H9 (cell line): ENCODE data around the gene LAMC2. TPM values are rescaled to one million over a fixed set of nuclear protein-coding genes. Genes with fewer than 3 reads are reported as not detected.

Experiments
- DNase-seq: peaks from one replicate; pipeline ENCODE4 v3.0.0-alpha.2; 2017
- H2AFZ ChIP-seq: one replicate; pipeline ENCODE4 v1.6.1; 2013; ENCODE audit warnings: mild to moderate bottlenecking, low read length, control low read depth, moderate library complexity
- H2AK5ac ChIP-seq: 2 replicates; pipeline ENCODE4 v1.6.1; 2013; ENCODE audit warnings: low read length, control low read depth, mixed read lengths; ENCODE audit not compliant: insufficient read length
- H2BK120ac ChIP-seq: one replicate; pipeline ENCODE4 v1.6.1; 2013; ENCODE audit warnings: low read depth, mild to moderate bottlenecking, low read length, control low read depth, inconsistent platforms; ENCODE audit not compliant: poor library complexity, severe bottlenecking
- H2BK12ac ChIP-seq: 2 replicates; pipeline ENCODE4 v1.6.1; 2013; ENCODE audit warnings: low read length, control low read depth, mixed read lengths, low read depth; ENCODE audit not compliant: insufficient read length
- H2BK15ac ChIP-seq: 2 replicates; pipeline ENCODE4 v1.6.1; 2013; ENCODE audit warnings: low read depth, low read length, control low read depth
- H2BK20ac ChIP-seq: one replicate; pipeline ENCODE4 v1.6.1; 2013; ENCODE audit warnings: low read depth, mild to moderate bottlenecking, low read length, control low read depth, inconsistent platforms; ENCODE audit not compliant: poor library complexity, severe bottlenecking
- H2BK5ac ChIP-seq: 2 replicates; pipeline ENCODE4 v1.6.1; 2013; ENCODE audit warnings: low read length, control low read depth, mixed read lengths; ENCODE audit not compliant: insufficient read length
- H3K14ac ChIP-seq: 2 replicates; pipeline ENCODE4 v1.6.1; 2013; ENCODE audit warnings: low read length, control low read depth; ENCODE audit not compliant: insufficient read depth
- H3K18ac ChIP-seq: 2 replicates; pipeline ENCODE4 v1.6.1; 2013; ENCODE audit warnings: low read depth, mild to moderate bottlenecking, mixed read lengths, low read length, control low read depth; ENCODE audit not compliant: insufficient read length
- H3K23ac ChIP-seq: 2 replicates; pipeline ENCODE4 v1.6.1; 2013; ENCODE audit warnings: low read length, control low read depth, mixed read lengths, low read depth; ENCODE audit not compliant: insufficient read length
- H3K23me2 ChIP-seq: 2 replicates; pipeline ENCODE4 v1.6.1; 2013; ENCODE audit warnings: low read depth, mild to moderate bottlenecking, mixed read lengths, low read length, control low read depth; ENCODE audit not compliant: insufficient read length, poor library complexity, severe bottlenecking
- H3K27ac ChIP-seq: 2 replicates; pipeline ENCODE4 v1.5.1; 2013; ENCODE audit warnings: low read length, control low read depth, mixed read lengths, low read depth; ENCODE audit not compliant: insufficient read length
- H3K27me3 ChIP-seq: 2 replicates; pipeline ENCODE4 v1.6.1; 2013; ENCODE audit warnings: low read length, control low read depth, inconsistent platforms; ENCODE audit not compliant: insufficient read depth
- H3K4ac ChIP-seq: 2 replicates; pipeline ENCODE4 v1.6.1; 2013; ENCODE audit warnings: low read depth, mild to moderate bottlenecking, control low read depth, inconsistent platforms, low read length, moderate library complexity
- H3K4me1 ChIP-seq: 2 replicates; pipeline ENCODE4 v1.6.1; 2013; ENCODE audit warnings: low read length, control low read depth, inconsistent platforms; ENCODE audit not compliant: insufficient read depth
- H3K4me2 ChIP-seq: 2 replicates; pipeline ENCODE4 v1.6.1; 2013; ENCODE audit warnings: low read length, control low read depth, mixed read lengths; ENCODE audit not compliant: insufficient read length, insufficient read depth
- H3K56ac ChIP-seq: 2 replicates; pipeline ENCODE4 v1.6.1; 2013; ENCODE audit warnings: low read depth, mild to moderate bottlenecking, mixed read lengths, low read length, control low read depth; ENCODE audit not compliant: insufficient read length
- H3K79me1 ChIP-seq: 2 replicates; pipeline ENCODE4 v1.6.1; 2013; ENCODE audit warnings: low read depth, mild to moderate bottlenecking, moderate library complexity, low read length, control low read depth, inconsistent platforms; ENCODE audit not compliant: insufficient read depth, poor library complexity, severe bottlenecking
- H3K79me2 ChIP-seq: 2 replicates; pipeline ENCODE4 v1.6.1; 2013; ENCODE audit warnings: low read length, control low read depth, inconsistent platforms; ENCODE audit not compliant: insufficient read depth
- H3K9ac ChIP-seq: 2 replicates; pipeline ENCODE4 v1.6.1; 2013; ENCODE audit warnings: low read length, control low read depth, mixed read lengths; ENCODE audit not compliant: insufficient read length; ENCODE audit errors: extremely low read depth
- H3K9me3 ChIP-seq: one replicate; pipeline ENCODE4 v1.6.1; 2013; ENCODE audit warnings: low read depth, low read length, inconsistent platforms; ENCODE audit not compliant: control insufficient read depth
- H3T11ph ChIP-seq: one replicate; pipeline ENCODE4 v1.6.1; 2013; ENCODE audit warnings: mild to moderate bottlenecking, low read length, control low read depth, inconsistent platforms
- H4K20me1 ChIP-seq: one replicate; pipeline ENCODE4 v1.6.1; 2013; ENCODE audit not compliant: control insufficient read depth, insufficient read length, insufficient read depth
- H4K5ac ChIP-seq: 2 replicates; pipeline ENCODE4 v1.6.1; 2013; ENCODE audit warnings: low read depth, mild to moderate bottlenecking, mixed read lengths, low read length, control low read depth; ENCODE audit not compliant: insufficient read length
- H4K8ac ChIP-seq: replicated peaks from 2 replicates; pipeline ENCODE4 v1.6.1; 2013; ENCODE audit warnings: low read length, control low read depth, mixed read lengths, low read depth; ENCODE audit not compliant: insufficient read length
- H4K91ac ChIP-seq: 2 replicates; pipeline ENCODE4 v1.6.1; 2013; ENCODE audit warnings: low read depth, mild to moderate bottlenecking, moderate library complexity, mixed read lengths, low read length, control low read depth; ENCODE audit not compliant: insufficient read length
- H3K27ac Mint-ChIP-seq, 3 experiments: 2 replicates in 2 of 3; 3 replicates in 1 of 3; pipeline ENCODE4 v1.8.0; 2020 to 2021; ENCODE audit warnings: mixed read lengths in 3 of 3, mild to moderate bottlenecking in 1 of 3, moderate library complexity in 1 of 3
- H3K27me3 Mint-ChIP-seq: 2 replicates; pipeline ENCODE4 v1.8.0; 2021; ENCODE audit warnings: low read depth, mild to moderate bottlenecking, moderate library complexity, mixed read lengths
- H3K36me3 Mint-ChIP-seq, 3 experiments: 2 replicates in 2 of 3; 3 replicates in 1 of 3; pipeline ENCODE4 v1.8.0; 2020 to 2021; ENCODE audit warnings: low read depth in 3 of 3, mixed read lengths in 3 of 3; ENCODE audit not compliant: insufficient read depth in 1 of 3
- H3K4me1 Mint-ChIP-seq, 2 experiments: 2 replicates each; pipeline ENCODE4 v1.8.0; 2020; ENCODE audit warnings: mixed read lengths in 2 of 2
- H3K4me3 Mint-ChIP-seq, 2 experiments: 2 replicates in 1 of 2; 3 replicates in 1 of 2; pipeline ENCODE4 v1.8.0; 2020 to 2021; ENCODE audit warnings: mild to moderate bottlenecking in 2 of 2, mixed read lengths in 2 of 2, moderate library complexity in 1 of 2
- H3K9me3 Mint-ChIP-seq, 2 experiments: 2 replicates in 1 of 2; 3 replicates in 1 of 2; pipeline ENCODE4 v1.8.0; 2020; ENCODE audit warnings: mild to moderate bottlenecking in 2 of 2, mixed read lengths in 2 of 2, moderate library complexity in 1 of 2
- WGBS: extraction: QIAGEN DNeasy Blood & Tissue Kit; methylation state at CpG from one replicate; pipeline ENCODE4 v1.1.7; 2013; ENCODE audit warnings: missing lambda C conversion rate, low lambda C conversion rate, mixed read lengths; ENCODE audit not compliant: insufficient read length; ENCODE audit errors: extremely low coverage; 5-methylcytosine and 5-hydroxymethylcytosine counted together
- total RNA-seq: library from RNA; stranded (reverse); gene quantifications from 2 replicates; pipeline ENCODE4 v1.2.1, GENCODE V29; 2021
- TF ChIP-seq, protein P1 (sequence below): fragments of 200-600 bp; sonication (generic); conservative IDR thresholded peaks from 3 replicates; pipeline ENCODE4 v1.8.0; 2021; ENCODE audit warnings: antibody characterized with exemption, mild to moderate bottlenecking

LAMC2 gene
- total RNA-seq, 1 experiment from 2014 or later: 7.4 TPM

DNA sequence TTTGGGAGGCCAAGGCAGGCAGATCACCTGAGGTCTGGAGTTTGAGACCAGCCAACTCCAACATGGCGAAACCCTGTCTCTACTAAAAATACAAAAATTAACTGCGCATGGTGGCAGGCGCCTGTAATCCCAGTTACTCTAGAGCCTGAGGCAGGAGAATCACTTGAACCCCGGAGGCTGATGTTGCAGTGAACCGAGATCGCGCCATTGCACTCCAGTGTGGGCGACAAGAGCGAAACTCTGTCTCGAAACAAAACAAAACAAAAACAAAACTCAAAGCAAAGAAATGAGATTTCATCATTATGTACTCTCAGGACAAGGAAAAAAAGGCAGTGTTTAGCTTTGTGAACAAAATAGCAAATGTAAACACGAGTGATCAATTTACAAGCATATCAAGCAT, 61.0 kb downstream of the LAMC2 start:
- no CpG with 5 or more reads among the region's 11 CpGs for WGBS
- Histone ChIP-seq H2BK12ac (no peak overlapping the region), H2AFZ (no peak overlapping the region), H4K20me1 (no peaks in the 10 kb centered on the region), H3K18ac (no peak overlapping the region), H3K9me3 (no peaks in the 10 kb centered on the region), H2BK20ac (no peak overlapping the region), H3K23ac (no peak overlapping the region), H3K9ac (no peak overlapping the region), H2BK15ac (no peak overlapping the region), H3K4me1 (no peaks in the 10 kb centered on the region), H2AK5ac (no peak overlapping the region), H3K14ac (no peak overlapping the region), H2BK5ac (no peak overlapping the region), H3K79me1 (no peaks in the 10 kb centered on the region), H3K79me2 (no peaks in the 10 kb centered on the region), H3K56ac (no peak overlapping the region), H4K8ac (no peak overlapping the region), H3K27me3 (no peaks in the 10 kb centered on the region), H3K27ac (no peak overlapping the region), H3K4ac (no peak overlapping the region), H3T11ph (no peak overlapping the region), H2BK120ac (no peak overlapping the region), H3K23me2 (no peaks in the 10 kb centered on the region), H4K91ac (no peak overlapping the region), H3K4me2 (no peak overlapping the region), H4K5ac (no peak overlapping the region)
- Mint-ChIP-seq H3K27me3 (no peaks in the 10 kb centered on the region), H3K36me3 (peaks cover 13 to 20% (median 17%) of the 10 kb centered on the region in 3 experiments; a peak in 6 of 7 replicates), H3K27ac (no peak overlapping the region; a peak in 1 of 7 replicates), H3K4me3 (no peak overlapping the region), H3K9me3 (peaks cover 2 to 5% of the 10 kb centered on the region in 2 experiments; a peak in 3 of 5 replicates), H3K4me1 (peaks cover 3 to 12% of the 10 kb centered on the region in 2 experiments; a peak in 2 of 4 replicates)
- DNase-seq: no peak
- TF ChIP-seq, protein P1, sequence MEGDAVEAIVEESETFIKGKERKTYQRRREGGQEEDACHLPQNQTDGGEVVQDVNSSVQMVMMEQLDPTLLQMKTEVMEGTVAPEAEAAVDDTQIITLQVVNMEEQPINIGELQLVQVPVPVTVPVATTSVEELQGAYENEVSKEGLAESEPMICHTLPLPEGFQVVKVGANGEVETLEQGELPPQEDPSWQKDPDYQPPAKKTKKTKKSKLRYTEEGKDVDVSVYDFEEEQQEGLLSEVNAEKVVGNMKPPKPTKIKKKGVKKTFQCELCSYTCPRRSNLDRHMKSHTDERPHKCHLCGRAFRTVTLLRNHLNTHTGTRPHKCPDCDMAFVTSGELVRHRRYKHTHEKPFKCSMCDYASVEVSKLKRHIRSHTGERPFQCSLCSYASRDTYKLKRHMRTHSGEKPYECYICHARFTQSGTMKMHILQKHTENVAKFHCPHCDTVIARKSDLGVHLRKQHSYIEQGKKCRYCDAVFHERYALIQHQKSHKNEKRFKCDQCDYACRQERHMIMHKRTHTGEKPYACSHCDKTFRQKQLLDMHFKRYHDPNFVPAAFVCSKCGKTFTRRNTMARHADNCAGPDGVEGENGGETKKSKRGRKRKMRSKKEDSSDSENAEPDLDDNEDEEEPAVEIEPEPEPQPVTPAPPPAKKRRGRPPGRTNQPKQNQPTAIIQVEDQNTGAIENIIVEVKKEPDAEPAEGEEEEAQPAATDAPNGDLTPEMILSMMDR: no peak
